Hepatocyte (in vitro differentiated cells): ENCODE results near the gene RYR3.

Source experiments
- EZH2 ChIP-seq: fragments of 200-600 bp; sonication (generic); IDR thresholded peaks from 2 replicates; pipeline ENCODE4 v1.6.1; 2016; ENCODE audit warnings: antibody characterized with exemption, mild to moderate bottlenecking, borderline replicate concordance
- TF ChIP-seq, protein P1 (sequence below): fragments of 200-600 bp; sonication (generic); IDR thresholded peaks from 2 replicates; pipeline ENCODE4 v1.5.1; 2016; ENCODE audit warnings: antibody characterized with exemption, mild to moderate bottlenecking; ENCODE audit not compliant: poor library complexity

DNA sequence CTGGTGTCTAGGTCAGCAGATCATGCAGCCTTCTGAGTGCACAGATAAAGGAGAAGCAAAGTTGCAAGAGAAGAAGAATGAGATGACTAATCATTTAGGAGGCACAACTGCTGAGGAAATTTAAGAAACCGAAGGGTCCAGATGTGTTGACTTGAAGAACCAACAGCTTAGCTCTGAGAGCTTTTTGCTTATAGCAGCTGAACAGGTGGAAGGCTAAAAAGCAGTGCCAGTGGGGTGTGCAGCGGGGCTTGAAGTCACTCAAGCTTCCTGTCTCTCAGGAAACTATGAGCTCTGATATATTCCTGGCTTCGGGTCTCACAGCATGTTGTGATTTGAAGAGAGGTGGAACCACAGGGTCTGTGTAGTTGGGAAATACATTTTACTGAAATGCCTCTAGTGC is 305.7 kb downstream of the RYR3 start:
- TF ChIP-seq EZH2, result no peak
- TF ChIP-seq, protein P1, sequence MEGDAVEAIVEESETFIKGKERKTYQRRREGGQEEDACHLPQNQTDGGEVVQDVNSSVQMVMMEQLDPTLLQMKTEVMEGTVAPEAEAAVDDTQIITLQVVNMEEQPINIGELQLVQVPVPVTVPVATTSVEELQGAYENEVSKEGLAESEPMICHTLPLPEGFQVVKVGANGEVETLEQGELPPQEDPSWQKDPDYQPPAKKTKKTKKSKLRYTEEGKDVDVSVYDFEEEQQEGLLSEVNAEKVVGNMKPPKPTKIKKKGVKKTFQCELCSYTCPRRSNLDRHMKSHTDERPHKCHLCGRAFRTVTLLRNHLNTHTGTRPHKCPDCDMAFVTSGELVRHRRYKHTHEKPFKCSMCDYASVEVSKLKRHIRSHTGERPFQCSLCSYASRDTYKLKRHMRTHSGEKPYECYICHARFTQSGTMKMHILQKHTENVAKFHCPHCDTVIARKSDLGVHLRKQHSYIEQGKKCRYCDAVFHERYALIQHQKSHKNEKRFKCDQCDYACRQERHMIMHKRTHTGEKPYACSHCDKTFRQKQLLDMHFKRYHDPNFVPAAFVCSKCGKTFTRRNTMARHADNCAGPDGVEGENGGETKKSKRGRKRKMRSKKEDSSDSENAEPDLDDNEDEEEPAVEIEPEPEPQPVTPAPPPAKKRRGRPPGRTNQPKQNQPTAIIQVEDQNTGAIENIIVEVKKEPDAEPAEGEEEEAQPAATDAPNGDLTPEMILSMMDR, result no peak
